NCI-H748 (cell line): ENCODE data around the gene RPS6KC1.
"Not testable (repeated sequence)": the region's sequence is repeated elsewhere in the genome, so short reads cannot be mapped to it uniquely, and the experiment has no call there.

ENCODE experiments used
- DNase-seq: peaks from one replicate; lab custom pipeline; 2025; ENCODE audit not compliant: unreplicated experiment; lab: John Stamatoyannopoulos, UW

RPS6KC1 gene

DNA sequence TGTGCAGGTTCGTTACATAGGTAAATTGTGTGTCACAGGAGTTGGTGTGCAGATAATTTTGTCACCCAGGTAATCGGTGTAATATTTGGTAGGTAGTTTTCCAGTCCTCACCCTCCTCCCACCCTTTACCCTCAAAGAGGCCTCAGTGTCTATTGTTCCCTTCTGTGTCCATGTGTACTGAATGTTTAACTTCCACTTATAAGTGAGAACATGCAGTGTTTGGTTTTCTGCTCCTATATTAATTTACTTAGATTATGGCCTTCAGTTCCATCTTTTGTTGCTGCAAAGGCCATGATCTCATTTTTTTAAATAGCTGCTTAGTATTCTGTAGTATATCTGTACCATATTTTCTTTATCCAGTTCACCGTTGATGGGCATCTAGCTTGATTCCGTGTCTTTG, 87.3 kb downstream of the RPS6KC1 start:
- DNase-seq: peak; percentile 92

DNA sequence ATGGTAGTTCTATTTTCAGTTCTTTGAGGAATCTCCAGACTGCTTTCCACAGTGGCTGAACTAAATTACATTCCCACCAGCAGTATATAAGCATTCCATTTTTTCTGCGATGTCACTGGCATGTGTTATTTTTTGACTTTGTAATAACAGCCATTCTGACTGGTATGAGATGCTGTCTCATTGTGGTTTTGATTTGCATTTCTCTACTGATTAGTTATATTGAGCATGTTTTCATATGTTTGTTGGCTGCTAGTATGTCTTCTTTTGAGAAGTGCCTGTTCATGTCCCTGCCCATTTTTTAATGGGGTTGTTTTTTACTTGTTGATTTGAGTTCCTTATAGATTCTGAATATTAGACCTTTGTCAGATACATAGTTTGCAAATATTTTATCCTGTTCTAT, 87.9 kb downstream of the RPS6KC1 start:
- peak; percentile 45 for DNase-seq

DNA sequence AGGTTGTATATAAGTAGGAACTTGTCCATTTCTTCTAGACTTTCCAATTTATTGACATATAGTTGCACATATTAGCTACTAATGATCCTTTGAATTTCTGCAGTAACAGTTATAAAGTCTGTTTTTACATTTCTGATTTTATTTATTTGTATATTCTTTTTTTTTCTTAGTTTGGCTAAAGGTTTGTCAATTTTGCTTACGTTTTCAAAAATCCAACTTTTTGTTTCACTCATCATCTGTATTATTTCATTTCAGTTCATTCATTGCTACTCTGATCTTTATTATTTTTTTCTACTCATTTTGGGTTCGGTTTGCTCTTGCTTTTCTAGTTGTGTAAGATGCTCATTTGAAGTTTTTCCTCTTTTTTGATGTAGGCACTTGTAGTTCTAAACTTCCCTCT, 97.9 kb downstream of the RPS6KC1 start:
- DNase-seq: no peak

DNA sequence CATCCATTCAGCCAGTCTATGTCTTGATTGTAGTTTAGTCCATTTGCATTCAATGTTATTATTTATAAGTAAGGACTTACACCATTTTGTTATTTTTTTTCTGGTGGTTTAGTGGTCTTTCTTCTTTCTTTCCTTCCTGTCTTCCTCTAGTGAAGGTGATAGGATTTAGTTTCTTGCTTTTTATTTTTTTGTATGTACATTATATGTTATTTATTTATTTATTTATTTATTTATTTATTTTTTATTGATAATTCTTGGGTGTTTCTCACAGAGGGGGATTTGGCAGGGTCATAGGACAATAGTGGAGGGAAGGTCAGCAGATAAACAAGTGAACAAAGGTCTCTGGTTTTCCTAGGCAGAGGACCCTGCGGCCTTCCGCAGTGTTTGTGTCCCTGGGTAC, 99.0 kb downstream of the RPS6KC1 start:
- not testable (repeated sequence) for DNase-seq

DNA sequence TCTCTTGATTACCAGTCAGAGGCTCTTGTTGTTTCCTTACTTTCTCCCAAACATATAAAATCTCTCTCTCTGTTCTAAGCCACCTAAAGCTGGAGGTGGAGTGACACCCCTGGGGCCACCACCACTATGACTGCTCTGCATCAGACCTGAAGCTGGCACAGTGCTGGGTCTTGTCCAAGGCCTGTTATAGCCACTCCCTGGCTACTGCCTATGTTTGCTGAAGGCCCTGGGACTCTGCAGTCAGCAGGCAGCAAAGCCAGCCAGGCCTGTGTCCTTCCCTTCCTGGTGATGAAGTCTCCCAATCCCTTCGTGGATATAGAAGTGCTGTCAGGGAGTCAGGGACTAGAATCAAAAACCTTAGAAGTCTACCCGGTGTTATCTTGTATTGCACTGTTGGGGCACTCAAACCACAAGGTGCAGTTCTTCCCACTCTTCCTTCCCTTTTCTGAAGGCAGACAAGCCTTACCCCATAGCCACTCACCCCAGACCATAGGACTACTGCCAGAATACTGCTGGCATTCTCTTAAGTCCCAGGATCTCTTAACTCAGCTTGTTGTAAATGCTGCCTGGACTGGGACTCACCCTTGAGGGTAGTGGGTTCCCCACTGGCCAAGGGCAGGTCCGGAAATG, 103.1 kb downstream of the RPS6KC1 start:
- DNase-seq: no peak

DNA sequence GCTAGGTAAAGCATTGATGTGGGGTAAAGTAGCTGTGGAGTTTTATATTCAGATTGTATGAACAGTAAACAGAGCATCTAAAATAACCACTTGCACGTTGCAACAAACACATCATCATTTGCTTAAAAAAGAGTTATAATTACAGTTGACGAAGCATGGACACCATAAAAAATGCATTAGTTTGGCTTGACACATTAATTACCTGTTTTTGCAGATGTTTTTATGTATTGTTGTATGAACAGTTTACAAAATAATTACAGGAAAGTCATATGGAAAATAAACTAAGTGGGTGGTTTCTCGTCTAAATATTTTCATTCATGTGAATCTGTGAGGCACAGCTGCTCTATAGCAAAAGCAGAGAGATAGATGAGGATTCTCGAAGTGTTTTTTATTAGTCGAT, 108.3 kb downstream of the RPS6KC1 start:
- no peak for DNase-seq

DNA sequence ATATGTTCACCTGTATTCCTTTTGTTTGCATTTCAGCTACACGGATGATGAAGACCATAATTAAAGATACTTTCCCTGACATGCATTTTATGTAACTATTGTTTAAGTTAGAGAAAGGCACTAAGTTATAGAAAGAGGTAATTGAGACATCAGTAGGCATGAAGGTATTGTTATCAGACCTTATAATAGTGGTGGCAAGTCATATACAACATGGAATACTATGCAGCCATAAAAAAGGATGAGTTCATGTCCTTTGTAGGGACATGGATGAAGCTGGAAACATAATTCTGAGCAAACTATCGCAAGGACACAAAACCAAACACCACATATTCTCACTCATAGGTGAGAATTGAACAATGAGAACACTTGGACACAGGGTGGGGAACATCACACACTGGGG, 109.4 kb downstream of the RPS6KC1 start:
- not testable (repeated sequence) for DNase-seq

DNA sequence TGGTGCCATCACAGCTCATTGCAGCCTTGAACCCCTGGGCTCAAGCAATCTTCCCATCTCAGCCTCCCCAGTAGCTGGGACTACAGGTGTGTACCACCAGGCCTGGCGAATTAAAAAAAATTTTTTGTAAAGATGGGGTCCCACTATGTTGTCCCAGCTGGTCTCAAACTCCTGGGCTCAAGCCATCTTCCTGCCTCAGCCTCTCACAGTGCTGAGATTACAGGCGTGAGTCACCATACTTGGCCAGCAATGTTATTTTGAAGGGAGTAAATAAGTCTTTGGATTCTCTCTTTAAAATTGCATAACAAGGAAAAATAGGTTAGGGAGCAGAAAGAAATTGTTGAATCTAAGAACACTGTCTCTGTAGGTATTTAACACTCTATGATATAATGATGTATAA, 111.3 kb downstream of the RPS6KC1 start:
- DNase-seq: no peak

DNA sequence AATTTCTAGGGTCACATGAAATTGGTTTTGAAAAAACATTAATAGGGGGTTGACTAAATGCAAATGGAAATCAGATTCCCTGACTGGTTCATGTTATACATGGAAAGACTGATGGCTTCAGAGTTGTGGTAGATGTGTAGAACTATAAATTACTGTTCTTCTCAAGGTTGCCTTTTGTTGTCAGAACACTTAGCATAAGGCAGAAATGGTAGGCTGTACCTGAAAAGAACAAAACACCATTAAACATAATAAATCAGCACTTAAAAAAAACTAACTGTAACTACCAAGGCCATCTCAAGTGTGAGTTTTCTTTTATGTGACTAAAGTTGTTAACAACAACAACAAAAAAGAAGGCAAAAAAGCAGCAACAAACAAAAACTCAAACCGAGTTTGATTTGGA, 111.8 kb downstream of the RPS6KC1 start:
- DNase-seq: no peak

DNA sequence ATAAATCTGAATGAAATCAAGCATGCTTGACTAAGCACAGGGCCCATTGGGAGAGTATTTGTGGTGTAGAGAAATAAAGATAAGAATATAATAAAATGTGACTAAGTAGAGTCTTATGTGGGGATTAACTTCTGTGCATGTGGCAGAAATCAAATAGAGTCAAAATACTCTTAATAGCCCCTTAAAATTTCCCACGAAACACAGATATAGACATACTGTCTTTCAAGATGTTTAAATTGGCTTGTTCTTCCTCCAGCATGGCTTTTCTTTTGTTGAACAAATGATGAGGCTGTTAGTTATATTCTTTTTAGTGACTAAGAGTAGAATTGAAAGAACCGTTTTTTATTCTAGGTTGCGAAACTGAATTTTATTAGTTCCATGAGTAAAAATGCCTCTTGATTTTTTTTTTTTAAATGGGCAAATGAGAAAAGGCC, 112.3 kb downstream of the RPS6KC1 start:
- no peak for DNase-seq

DNA sequence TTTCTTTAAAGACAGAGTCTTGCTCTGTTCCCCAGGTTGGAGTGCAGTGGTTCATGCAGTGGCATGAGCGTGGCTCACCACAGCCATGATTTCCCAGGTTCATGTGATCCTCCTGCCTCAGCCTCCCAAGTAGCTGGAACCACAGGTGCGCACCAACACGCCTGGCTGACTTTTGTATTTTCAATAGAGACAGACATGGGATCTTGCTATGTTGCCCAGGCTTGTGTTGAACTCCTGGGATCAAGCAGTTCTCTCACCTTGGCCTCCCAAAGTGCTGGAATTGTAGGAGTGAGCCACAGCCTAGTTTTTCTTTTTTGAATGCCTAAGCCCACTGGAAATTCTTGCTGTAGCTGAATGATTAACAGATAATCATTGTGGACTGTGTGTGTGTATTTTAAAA, 113.5 kb downstream of the RPS6KC1 start:
- no peak for DNase-seq

DNA sequence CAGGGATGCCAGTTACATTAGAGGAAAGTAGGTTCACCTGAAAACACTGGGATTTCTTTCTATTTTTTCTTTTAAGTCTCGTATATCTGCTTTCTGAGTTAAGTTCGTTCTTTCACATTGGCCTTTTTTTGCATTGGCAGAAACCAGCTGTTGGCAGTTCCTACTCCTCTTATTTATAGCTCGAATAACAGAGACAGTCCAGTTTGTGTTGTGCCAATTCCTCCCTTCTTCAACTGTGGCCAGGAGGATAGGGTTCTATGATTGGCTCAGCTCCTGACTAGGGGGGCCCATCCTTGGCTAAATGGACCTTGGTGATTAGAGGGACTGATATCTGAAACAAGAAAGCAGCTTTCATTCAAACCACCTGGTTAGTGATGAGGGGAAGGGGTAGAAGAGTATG, 115.8 kb downstream of the RPS6KC1 start:
- no peak for DNase-seq

DNA sequence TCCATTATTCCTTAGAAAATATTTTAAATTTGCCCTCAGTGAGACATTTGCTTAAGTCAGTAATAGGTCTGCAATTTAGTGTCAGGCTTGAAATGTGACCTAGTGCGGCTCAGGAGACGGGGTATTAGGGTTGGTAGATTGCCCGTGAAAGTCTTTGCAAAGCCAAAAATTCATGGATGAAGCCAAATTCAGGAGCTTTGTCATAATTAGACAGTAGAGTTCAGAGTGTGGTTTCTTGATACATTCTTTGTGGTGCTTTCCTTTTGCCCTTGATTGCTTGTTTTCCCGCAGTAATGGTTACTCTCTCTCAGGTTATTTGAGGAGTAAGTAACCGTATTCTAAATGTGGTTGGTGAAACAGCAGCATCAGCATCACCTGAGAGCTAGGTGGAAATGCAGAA, 120.7 kb downstream of the RPS6KC1 start:
- no peak for DNase-seq

DNA sequence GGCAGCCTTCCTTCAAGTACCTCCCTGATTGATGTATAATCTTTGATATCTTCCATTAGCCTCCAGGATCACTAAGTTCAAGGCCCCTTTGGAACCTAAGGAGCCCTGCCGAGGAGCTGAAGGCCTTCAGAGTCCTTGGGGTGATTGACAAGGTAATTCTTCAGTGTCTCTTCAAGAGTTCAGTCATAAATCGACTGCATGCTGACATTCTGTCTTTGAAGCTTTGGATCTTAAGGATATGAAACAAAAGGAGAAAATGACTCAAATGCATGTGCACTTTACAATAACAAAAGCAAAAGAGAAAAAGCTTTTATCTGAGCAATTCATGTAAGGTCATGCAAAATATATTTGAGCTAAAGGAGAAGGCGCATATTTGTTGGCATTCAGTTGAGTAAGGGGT, 125.3 kb downstream of the RPS6KC1 start:
- DNase-seq: no peak

DNA sequence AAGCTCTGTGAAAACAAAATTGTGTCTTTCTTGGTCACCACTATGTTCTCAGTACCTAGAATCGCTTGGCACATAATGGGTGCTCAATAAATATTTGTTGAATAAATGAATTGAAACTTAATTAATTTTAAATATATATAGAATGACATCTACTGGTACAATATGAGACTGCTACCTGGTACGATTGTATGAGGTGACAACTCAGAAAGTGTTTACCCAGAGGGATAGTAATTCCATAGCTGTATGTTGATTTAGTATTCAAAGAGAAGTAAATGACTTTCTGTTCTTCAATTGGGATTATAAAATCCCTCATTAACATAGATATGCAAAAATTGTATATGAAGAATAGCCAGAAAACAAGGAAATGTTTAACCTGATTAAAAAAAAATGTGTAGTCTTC, 128.7 kb downstream of the RPS6KC1 start:
- DNase-seq: no peak

DNA sequence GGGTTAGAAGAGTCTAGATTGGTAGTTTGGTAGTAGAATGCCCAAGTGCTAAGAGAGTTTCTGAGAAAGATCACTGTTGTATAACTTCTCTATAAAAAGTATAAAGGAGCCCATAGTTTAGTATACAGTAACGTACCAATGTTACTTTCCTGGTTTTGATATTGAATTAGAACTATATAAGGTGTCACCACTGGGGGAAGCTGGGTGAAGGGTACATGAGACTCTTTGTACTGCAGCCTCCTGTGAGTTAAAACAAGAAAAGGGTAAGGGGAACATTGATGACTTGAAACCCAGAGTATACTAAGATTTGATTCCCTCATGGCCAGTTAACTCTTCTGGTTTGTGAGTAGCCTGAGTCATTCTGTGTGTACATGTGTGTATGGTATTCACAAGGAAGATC, 129.8 kb downstream of the RPS6KC1 start:
- no peak for DNase-seq

DNA sequence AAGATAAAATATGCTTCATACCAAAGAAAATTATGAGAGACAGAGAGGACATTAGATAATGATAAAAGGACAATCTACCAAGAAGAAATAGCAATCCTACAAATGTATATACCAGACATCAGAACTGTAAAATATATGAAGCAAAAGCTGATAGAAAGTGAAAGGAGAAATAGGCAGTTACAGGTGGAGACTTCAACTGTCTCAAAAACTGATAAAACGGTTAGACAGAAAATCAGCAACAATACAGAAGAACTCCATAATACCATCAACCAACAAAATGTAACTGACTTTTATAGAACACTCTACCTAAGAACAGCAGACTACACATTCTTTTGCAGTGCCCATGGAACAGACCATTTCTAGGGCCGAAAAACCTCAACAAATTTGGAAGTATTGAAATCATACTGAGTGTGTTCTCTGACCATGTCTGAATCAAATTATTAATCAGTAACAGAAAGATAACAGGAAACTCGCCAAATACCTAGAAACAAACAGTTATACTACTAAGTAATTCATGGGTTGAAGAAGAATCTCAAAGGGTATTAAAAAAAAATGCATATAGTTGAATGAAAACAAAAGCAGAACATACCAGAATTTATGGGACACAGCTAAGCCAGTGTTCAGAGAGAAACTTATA, 132.1 kb downstream of the RPS6KC1 start:
- no peak for DNase-seq

DNA sequence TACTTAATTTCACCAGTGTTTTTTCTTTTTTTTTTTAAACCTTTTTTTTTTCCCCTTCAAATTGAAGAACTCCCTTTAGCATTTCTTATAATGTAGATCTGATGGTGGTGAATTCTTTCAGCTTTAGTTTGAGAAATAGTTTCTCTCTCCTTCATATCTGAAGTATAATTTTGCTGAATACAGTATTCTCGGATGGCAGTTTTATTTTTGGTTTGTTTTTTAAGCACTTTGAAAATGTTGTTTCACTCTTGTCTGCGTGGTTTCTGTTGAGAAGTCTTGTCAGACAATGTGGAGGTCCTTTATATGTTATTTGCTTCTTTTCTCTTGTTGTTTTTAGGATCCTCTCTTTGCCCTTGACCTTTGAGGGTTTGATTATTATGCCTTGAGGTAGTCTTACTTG, 135.1 kb downstream of the RPS6KC1 start:
- DNase-seq: no peak

DNA sequence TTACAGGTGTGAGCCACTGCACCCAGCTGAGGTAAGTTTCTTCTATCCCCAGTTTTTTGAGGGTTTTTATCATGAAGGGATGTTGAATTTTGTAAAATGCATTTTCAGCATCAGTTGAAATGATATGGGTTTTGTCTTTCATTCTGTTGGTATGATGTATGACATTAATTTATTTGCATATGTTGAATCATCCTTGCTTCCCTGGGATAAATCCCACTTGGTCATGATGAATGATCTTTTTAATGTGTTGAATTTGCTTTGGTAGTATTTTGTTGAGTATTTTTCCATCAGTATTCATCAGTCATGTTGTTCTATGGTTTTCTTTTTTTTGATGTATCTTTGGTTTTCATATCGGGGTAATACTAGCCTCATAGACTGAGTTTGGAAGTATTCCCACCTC, 141.0 kb downstream of the RPS6KC1 start:
- DNase-seq: no peak

DNA sequence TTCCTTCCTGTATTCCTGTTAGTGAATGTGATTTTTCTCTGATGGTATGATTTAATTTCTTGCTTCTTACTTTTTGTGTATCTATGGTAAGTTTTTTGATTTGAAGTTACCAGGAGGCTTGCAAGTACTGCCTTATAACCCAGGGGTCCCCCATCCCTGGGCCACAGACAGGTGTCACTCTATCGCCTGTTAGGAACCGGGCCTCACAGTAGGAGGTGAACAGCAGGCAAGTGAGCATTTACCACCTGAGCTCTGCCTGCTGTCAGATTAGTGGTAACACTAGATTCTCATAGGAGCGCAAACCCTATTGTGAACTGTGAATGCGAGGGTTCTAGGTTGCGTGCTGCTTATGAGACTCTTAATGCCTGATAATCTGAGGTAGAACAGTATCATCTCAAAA, 143.3 kb downstream of the RPS6KC1 start:
- DNase-seq: no peak

DNA sequence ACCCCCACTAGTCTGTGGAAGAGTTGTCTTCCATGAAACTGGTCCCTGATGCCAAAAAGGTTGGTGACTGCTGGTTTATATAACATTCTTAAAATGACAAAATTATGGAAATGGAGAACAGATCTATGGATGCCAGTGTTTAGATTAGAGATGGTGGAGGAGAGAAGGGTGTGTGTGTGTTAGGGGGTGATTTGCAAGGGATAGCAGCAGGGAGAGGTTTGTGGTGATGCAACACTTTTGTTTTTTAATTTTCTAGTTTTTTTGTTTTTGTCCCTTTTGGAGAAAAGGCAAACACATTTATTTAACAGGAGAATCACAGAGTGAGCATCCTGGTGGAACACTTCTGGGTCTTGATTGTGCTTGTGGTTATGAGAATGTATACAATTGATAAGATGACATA, 143.8 kb downstream of the RPS6KC1 start:
- DNase-seq: no peak

DNA sequence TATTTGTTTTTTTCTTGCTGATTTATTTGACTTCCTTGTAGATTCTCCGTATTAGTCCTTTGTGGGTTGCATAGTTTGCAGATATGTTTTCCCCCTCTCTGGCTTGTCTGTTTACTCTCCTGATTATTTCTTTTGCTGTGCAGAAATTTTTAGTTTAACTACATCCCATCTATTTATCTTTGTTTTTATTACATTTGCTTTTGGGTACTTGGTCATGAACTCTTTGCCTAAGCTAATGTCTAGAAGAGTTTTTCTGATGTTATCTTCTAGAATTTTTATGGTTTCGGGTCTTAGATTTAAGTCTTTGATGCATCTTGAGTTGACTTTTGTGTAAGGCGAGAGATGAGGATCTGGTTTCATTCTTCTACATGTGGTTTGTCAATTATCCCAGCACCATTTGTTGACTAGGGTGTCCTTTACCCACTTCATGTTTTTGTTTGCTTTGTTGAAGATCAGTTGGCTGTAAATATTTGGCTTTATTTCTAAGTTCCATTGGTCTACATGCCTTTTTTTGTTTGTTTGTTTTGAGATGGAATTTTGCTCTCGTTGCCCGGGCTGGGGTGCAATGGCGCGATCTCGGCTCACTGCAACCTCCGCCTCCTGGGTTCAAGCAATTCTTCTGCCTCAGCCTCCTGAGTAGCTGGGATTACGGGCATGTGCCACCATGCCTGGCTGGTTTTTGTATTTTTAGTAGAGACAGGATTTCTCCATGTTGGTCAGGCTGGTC, 145.4 kb downstream of the RPS6KC1 start:
- not testable (repeated sequence) for DNase-seq
